ENCODE data around the gene AIDA. TPM values are rescaled to one million over a fixed set of nuclear protein-coding genes. Genes with fewer than 3 reads are reported as not detected.
"Not testable (repeated sequence)": the region's sequence is repeated elsewhere in the genome, so short reads cannot be mapped to it uniquely, and the experiment has no call there.

Gene AIDA
- total and polyA plus RNA-seq, 8 donors = 29.7 to 63.5 (median 39.9) TPM

- no peaks in the 10 kb centered on the region for H3K27me3 ChIP-seq
- 82 to 100% (median 90%) methylated on average over 1 of the region's 1 CpG for WGBS, 5 donors
These were observed 21.3 kb downstream of the AIDA start for GRCh38 chr1:222691016-222691415.

DNA sequence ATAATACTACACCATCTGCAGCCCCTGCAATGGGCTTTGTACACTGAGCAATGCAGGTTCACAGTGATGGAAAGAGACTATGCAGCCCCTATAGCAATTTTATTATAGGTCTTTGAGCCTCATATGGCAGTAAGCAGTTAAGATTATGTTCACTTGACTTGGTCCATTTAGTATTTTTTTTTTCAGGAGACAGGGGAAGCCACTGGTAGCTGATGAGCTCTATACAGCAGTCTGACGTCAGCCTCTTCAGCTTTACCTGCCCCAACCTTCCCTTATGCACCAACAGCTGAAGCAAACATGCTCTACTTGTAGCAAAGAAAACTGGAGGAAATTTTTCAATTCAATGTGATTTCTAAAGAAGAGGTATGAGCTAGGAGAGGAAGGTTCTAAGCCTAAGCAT is 32.2 kb downstream of the AIDA start:
- intact Hi-C loops (cut with DNase I; ENCODE audit: low total_unique reads) = no loop called here
- H3K27ac ChIP-seq = no peak overlapping the region
- no peaks in the 10 kb centered on the region for H3K9me3 ChIP-seq
- TF ChIP-seq EP300 (IDR thresholded peaks at IDR 0.05) = no peak
- TF ChIP-seq CTCF (IDR thresholded peaks at IDR 0.05) = no peak
- no peak for TF ChIP-seq POLR2AphosphoS5 (IDR thresholded peaks at IDR 0.05)
- no peak for TF ChIP-seq POLR2A (IDR thresholded peaks at IDR 0.05)
- H3K27me3 ChIP-seq = no peaks in the 10 kb centered on the region
- 89 to 100% (median 95%) methylated on average over 1 of the region's 1 CpG for WGBS, 5 donors
- no peak for DNase-seq
- no peaks in the 10 kb centered on the region for H3K4me1 ChIP-seq
- peaks cover 4 to 50% (median 41%) of the 10 kb centered on the region in 4 donors for H3K36me3 ChIP-seq
- H3K4me3 ChIP-seq = no peak overlapping the region

More at GRCh38 chr1:222691016-222691415, 21.3 kb downstream of the AIDA start:
- Histone ChIP-seq H3K27ac (no peak overlapping the region), H3K36me3 (peaks cover 7 to 43% (median 34%) of the 10 kb centered on the region in 4 donors), H3K9me3 (no peaks in the 10 kb centered on the region), H3K4me3 (no peak overlapping the region), H3K4me1 (no peaks in the 10 kb centered on the region)
- no peak for DNase-seq
- intact Hi-C loops (cut with DNase I; ENCODE audit: low total_unique reads) = no loop called here
- TF ChIP-seq EP300 (IDR thresholded peaks at IDR 0.05) (no peak), CTCF (IDR thresholded peaks at IDR 0.05) (no peak), POLR2A (IDR thresholded peaks at IDR 0.05) (no peak), POLR2AphosphoS5 (IDR thresholded peaks at IDR 0.05) (no peak)

DNA sequence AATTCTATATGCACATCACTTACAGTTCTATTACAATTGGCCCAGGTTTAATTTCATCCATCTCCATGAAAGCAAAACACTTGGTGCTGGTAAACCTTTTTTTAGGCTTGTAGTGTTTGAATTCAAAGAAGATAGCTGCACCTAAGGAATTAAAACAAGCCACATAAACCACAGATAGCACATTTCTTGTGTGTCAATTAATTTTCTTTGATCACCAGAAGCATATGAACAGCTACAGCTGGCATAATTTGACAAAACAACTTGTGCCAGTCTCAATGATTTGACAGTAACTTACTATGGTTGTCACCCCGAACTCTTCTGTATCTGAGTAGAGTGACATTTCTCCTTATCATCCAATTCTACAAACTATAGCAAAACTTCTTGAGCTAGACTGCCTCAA is 42.2 kb downstream of the AIDA start:
- peaks cover 36 to 83% (median 76%) of the 10 kb centered on the region in 4 donors for H3K36me3 ChIP-seq
- 84 to 100% (median 91%) methylated on average over 1 of the region's 1 CpG for WGBS, 5 donors

GRCh38 chr1:222669107-222669506 is 43.2 kb downstream of the AIDA start:
- WGBS, 5 donors = 64 to 86% (median 76%) methylated on average over 1 of the region's 2 CpGs; no CpG with 5 or more reads in 2 of the 5 donors
- DNase-seq; intact Hi-C loops (cut with DNase I; ENCODE audit: low total_unique reads); H3K27ac ChIP-seq; H3K4me1 ChIP-seq; H3K27me3 ChIP-seq; H3K4me3 ChIP-seq; H3K9me3 ChIP-seq: not testable (repeated sequence)
- H3K36me3 ChIP-seq = peaks cover 46 to 83% (median 76%) of the 10 kb centered on the region in 4 donors

More for the DNA sequence above, 42.2 kb downstream of the AIDA start:
- intact Hi-C loops (cut with DNase I; ENCODE audit: low total_unique reads) = no loop called here
- Histone ChIP-seq H3K4me3 (no peak overlapping the region), H3K27me3 (no peaks in the 10 kb centered on the region), H3K4me1 (no peaks in the 10 kb centered on the region), H3K9me3 (no peaks in the 10 kb centered on the region), H3K27ac (no peak overlapping the region)
- DNase-seq = no peak
- TF ChIP-seq EP300 (IDR thresholded peaks at IDR 0.05) (no peak), POLR2AphosphoS5 (IDR thresholded peaks at IDR 0.05) (no peak), CTCF (IDR thresholded peaks at IDR 0.05) (no peak), POLR2A (IDR thresholded peaks at IDR 0.05) (no peak)

DNA sequence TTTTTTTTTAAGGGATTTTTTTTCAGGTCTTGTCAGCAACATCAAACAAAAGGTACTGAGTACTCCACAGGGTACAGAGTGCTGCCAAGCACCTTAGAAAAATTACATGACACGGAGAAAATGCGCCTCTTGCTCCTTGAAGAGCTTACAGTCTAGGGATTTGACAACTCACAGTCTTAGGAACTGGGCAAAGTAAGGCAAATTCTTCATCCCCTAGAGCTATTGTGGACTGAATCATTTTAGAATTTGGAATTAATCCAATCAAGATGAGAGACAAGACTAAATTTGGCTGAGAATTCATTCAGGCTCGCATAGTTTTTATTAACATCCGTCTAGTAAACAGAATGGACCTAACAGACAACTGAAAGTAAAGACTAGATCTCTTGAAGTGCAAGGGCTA is 44.1 kb downstream of the AIDA start:
- H3K27ac ChIP-seq = peak overlapping the region in 1 of 5 donors; percentile 3
- WGBS, 5 donors = 71 to 81% methylated on average over 2 of the region's 4 CpGs; no CpG with 5 or more reads in 3 of the 5 donors
- H3K9me3 ChIP-seq; DNase-seq; intact Hi-C loops (cut with DNase I; ENCODE audit: low total_unique reads); H3K4me3 ChIP-seq; H3K27me3 ChIP-seq; H3K4me1 ChIP-seq: not testable (repeated sequence)
- peaks cover 52 to 83% (median 76%) of the 10 kb centered on the region in 4 donors for H3K36me3 ChIP-seq
